H1 (cell line): Measurements from ENCODE around the gene PLEKHA3. TPM values are rescaled to one million over a fixed set of nuclear protein-coding genes. Genes with fewer than 3 reads are reported as not detected.
A peak's percentile ranks its signal among the peaks of the same experiment; 100 is the strongest.

Experiments
- CTCF ChIA-PET: fragments of 300-600 bp; sonication (Branson Sonifier 250); formaldehyde crosslinking; loops from one replicate; lab custom pipeline; 2021; ENCODE audit not compliant: partially characterized antibody; lab: Charles Lee
- POLR2A ChIA-PET: fragments of 300-600 bp; sonication (Branson Sonifier 250); formaldehyde crosslinking; loops from one replicate; lab custom pipeline; 2021; ENCODE audit warnings: inconsistent platforms; ENCODE audit not compliant: partially characterized antibody; lab: Charles Lee
- DNase-seq, 2 experiments: peaks; one replicate each; pipeline versions ENCODE4 v3.0.0 to v3.0.0-alpha.2; 2010 to 2022; ENCODE audit warnings: low spot score in 2 of 2, low read depth in 1 of 2, mixed read lengths in 1 of 2
- FAIRE-seq: peaks from 2 replicates; lab custom pipeline; 2011; peaks lifted over from hg19 to GRCh38; lab: Jason Lieb, UNC
- H2AFZ ChIP-seq: 2 replicates; pipeline ENCODE4 v1.8.1; 2012; ENCODE audit warnings: low read length, inconsistent platforms
- H2AK5ac ChIP-seq: 2 replicates; pipeline ENCODE4 v1.6.1; 2013; ENCODE audit warnings: low read depth, low read length
- H2BK120ac ChIP-seq: replicated peaks from 2 replicates; pipeline ENCODE3; 2013; ENCODE audit warnings: low read depth, low read length, inconsistent platforms
- H2BK12ac ChIP-seq: 2 replicates; pipeline ENCODE4 v1.6.1; 2013; ENCODE audit warnings: low read depth, low read length
- H2BK15ac ChIP-seq: 2 replicates; pipeline ENCODE4 v1.6.1; 2013; ENCODE audit warnings: low read length
- H2BK20ac ChIP-seq: 2 replicates; pipeline ENCODE4 v1.6.1; 2013; ENCODE audit warnings: low read length
- H2BK5ac ChIP-seq: 2 replicates; pipeline ENCODE4 v1.6.1; 2013; ENCODE audit warnings: low read depth, low read length
- H3K14ac ChIP-seq: 2 replicates; pipeline ENCODE4 v1.6.1; 2013; ENCODE audit warnings: inconsistent platforms; ENCODE audit not compliant: insufficient read length
- H3K18ac ChIP-seq: 2 replicates; pipeline ENCODE4 v1.6.1; 2013; ENCODE audit warnings: low read length; ENCODE audit errors: extremely low read depth
- H3K23ac ChIP-seq: 2 replicates; pipeline ENCODE4 v1.6.1; 2013; ENCODE audit warnings: inconsistent platforms; ENCODE audit not compliant: insufficient read length
- H3K23me2 ChIP-seq: 2 replicates; pipeline ENCODE4 v1.6.1; 2013; ENCODE audit warnings: low read depth, low read length
- H3K27ac ChIP-seq: 2 replicates; pipeline ENCODE4 v1.6.1; 2011; ENCODE audit warnings: low read depth, low read length, inconsistent platforms
- H3K27me3 ChIP-seq, 4 experiments: replicated peaks in 1 of 4; 1 replicate in 1 of 4; 2 replicates in 3 of 4; pipeline versions ENCODE4 v1.6.1 to v1.8.1; 2011 to 2013; ENCODE audit warnings: low read length in 3 of 4, mild to moderate bottlenecking in 3 of 4, inconsistent platforms in 2 of 4, mixed read lengths in 2 of 4, moderate library complexity in 1 of 4; ENCODE audit not compliant: control insufficient read depth in 3 of 4, insufficient read depth in 3 of 4; ENCODE audit errors: extremely low read depth in 1 of 4
- H3K36me3 ChIP-seq, 4 experiments: 2 replicates each; pipeline versions ENCODE4 v1.6.1 to v1.8.1; 2011 to 2013; ENCODE audit warnings: mild to moderate bottlenecking in 4 of 4, low read length in 3 of 4, moderate library complexity in 2 of 4, control low read depth in 1 of 4, inconsistent platforms in 1 of 4; ENCODE audit not compliant: insufficient read depth in 4 of 4, control insufficient read depth in 2 of 4
- H3K4ac ChIP-seq: replicated peaks from 2 replicates; pipeline ENCODE3; 2013; ENCODE audit warnings: low read length, low read depth, mixed read lengths, inconsistent platforms; ENCODE audit not compliant: insufficient read length
- H3K4me1 ChIP-seq, 4 experiments: replicated peaks in 1 of 4; 1 replicate in 1 of 4; 2 replicates in 3 of 4; pipeline versions ENCODE4 v1.6.1 to v1.8.1; 2011 to 2013; ENCODE audit warnings: low read length in 3 of 4, inconsistent platforms in 2 of 4, mixed read lengths in 1 of 4; ENCODE audit not compliant: insufficient read depth in 4 of 4, control insufficient read depth in 3 of 4
- H3K4me2 ChIP-seq, 2 experiments: 2 replicates each; pipeline versions ENCODE4 v1.6.1 to v1.8.1; 2011 to 2013; ENCODE audit warnings: low read depth in 2 of 2, low read length in 2 of 2, control low read depth in 1 of 2, inconsistent platforms in 1 of 2, mild to moderate bottlenecking in 1 of 2; ENCODE audit not compliant: insufficient read depth in 1 of 2
- H3K4me3 ChIP-seq, 4 experiments: fragments of 200-600, 300-600 bp in 1 of 4; sonication (generic), shearing (Covaris generic), sonication (Bioruptor Twin) in 1 of 4; 2 replicates each; pipeline versions ENCODE4 v1.5.1 to v1.8.1; 2011 to 2016; ENCODE audit warnings: low read length in 4 of 4, low read depth in 3 of 4, control low read depth in 2 of 4, inconsistent platforms in 2 of 4, mild to moderate bottlenecking in 2 of 4, mixed read lengths in 1 of 4, moderate library complexity in 1 of 4; ENCODE audit not compliant: insufficient read depth in 2 of 4; ENCODE audit errors: extremely low read depth in 1 of 4
- H3K56ac ChIP-seq: replicated peaks from 2 replicates; pipeline ENCODE3; 2013; ENCODE audit warnings: low read depth, mild to moderate bottlenecking, mixed read lengths, low read length, inconsistent platforms; ENCODE audit not compliant: insufficient read length
- H3K79me1 ChIP-seq: 2 replicates; pipeline ENCODE4 v1.6.1; 2013; ENCODE audit warnings: low read depth, low read length, control low read depth
- H3K79me2 ChIP-seq, 2 experiments: 2 replicates each; pipeline versions ENCODE4 v1.6.1 to v1.8.1; 2012 to 2013; ENCODE audit warnings: low read length in 2 of 2, mild to moderate bottlenecking in 2 of 2, inconsistent platforms in 1 of 2; ENCODE audit not compliant: insufficient read depth in 2 of 2, control insufficient read depth in 1 of 2
- H3K9ac ChIP-seq, 4 experiments: replicated peaks in 1 of 4; 1 replicate in 1 of 4; 2 replicates in 3 of 4; pipeline versions ENCODE4 v1.6.1 to v1.8.1; 2011 to 2013; ENCODE audit warnings: low read depth in 3 of 4, low read length in 3 of 4, control low read depth in 2 of 4, mild to moderate bottlenecking in 2 of 4, moderate library complexity in 2 of 4, inconsistent platforms in 1 of 4; ENCODE audit errors: extremely low read depth in 1 of 4
- H3K9me3 ChIP-seq, 2 experiments: 2 replicates each; pipeline versions ENCODE4 v1.6.1 to v1.8.1; 2012 to 2013; ENCODE audit warnings: mild to moderate bottlenecking in 2 of 2, moderate library complexity in 2 of 2, control low read depth in 1 of 2, inconsistent platforms in 1 of 2, low read depth in 1 of 2, low read length in 1 of 2, mixed read lengths in 1 of 2; ENCODE audit not compliant: insufficient read depth in 2 of 2
- H4K20me1 ChIP-seq, 2 experiments: replicated peaks in 1 of 2; 2 replicates each; pipeline versions ENCODE3 to v1.8.1; 2011 to 2013; ENCODE audit warnings: inconsistent platforms in 2 of 2, low read length in 2 of 2, mild to moderate bottlenecking in 1 of 2; ENCODE audit not compliant: insufficient read depth in 2 of 2, control insufficient read depth in 1 of 2
- H4K5ac ChIP-seq: 2 replicates; pipeline ENCODE4 v1.6.1; 2013; ENCODE audit warnings: low read length, low read depth, mixed read lengths, inconsistent platforms; ENCODE audit not compliant: insufficient read length
- H4K8ac ChIP-seq: 2 replicates; pipeline ENCODE4 v1.8.0; 2013; ENCODE audit warnings: mild to moderate bottlenecking, moderate library complexity, low read length, inconsistent platforms; ENCODE audit not compliant: insufficient read depth; ENCODE audit errors: extremely low read depth
- H4K91ac ChIP-seq: replicated peaks from 2 replicates; pipeline ENCODE3; 2013; ENCODE audit warnings: low read length, mixed read lengths, inconsistent platforms; ENCODE audit not compliant: insufficient read length
- CBX5 ChIP-seq: fragments of 300-800, 300-1000 bp; sonication (generic); IDR thresholded peaks from 2 replicates; pipeline ENCODE4 v1.7.1; 2016; ENCODE audit warnings: antibody characterized with exemption, low read length, low read depth
- RAD21 ChIP-seq, 2 experiments: IDR thresholded peaks in 1 of 2; conservative IDR thresholded peaks in 1 of 2; 2 replicates each; pipeline ENCODE4 v1.6.1; 2011; ENCODE audit warnings: low read depth in 2 of 2, low read length in 2 of 2, improper control_type of control experiment in 1 of 2, inconsistent platforms in 1 of 2, mild to moderate bottlenecking in 1 of 2, moderate library complexity in 1 of 2
- SP1 ChIP-seq: IDR thresholded peaks from 2 replicates; pipeline ENCODE4 v1.6.1; 2011; ENCODE audit warnings: low read depth, low read length
- TAF1 ChIP-seq: IDR thresholded peaks from 2 replicates; pipeline ENCODE4 v1.6.1; 2011; ENCODE audit warnings: mild to moderate bottlenecking, low read depth, low read length
- USF2 ChIP-seq: IDR thresholded peaks from 2 replicates; pipeline ENCODE4 v1.6.1; 2011; ENCODE audit warnings: low read length, improper control_type of control experiment
- WGBS, 2 experiments: shearing (Covaris generic) in 1 of 2; methylation state at CpG; one replicate each; pipeline versions ENCODE4 v1.1.6 to v1.1.7; 2013 to 2015; ENCODE audit warnings: low lambda C conversion rate in 2 of 2, mixed read lengths in 2 of 2, inconsistent platforms in 1 of 2, low coverage in 1 of 2, missing lambda C conversion rate in 1 of 2; ENCODE audit not compliant: insufficient replicate concordance in 2 of 2, insufficient coverage in 1 of 2, insufficient read length in 1 of 2; ENCODE audit errors: extremely low coverage in 1 of 2, missing lambda C conversion rate in 1 of 2; 5-methylcytosine and 5-hydroxymethylcytosine counted together
- polyA plus RNA-seq, 7 experiments: library from polyadenylated mRNA; depleted of rRNA in 3 of 7; stranded (reverse) in 5 of 7; unstranded in 2 of 7; fragments of >200 nt in 5 of 7; fragments of 200-250 nt in 2 of 7; gene quantifications; 1 replicate in 5 of 7; 2 replicates in 1 of 7; 4 replicates in 1 of 7; pipeline versions ENCODE4 v1.2.1 to v1.2.3, GENCODE V29; 2011 to 2013; ENCODE audit warnings: missing spikeins in 2 of 7, mixed read lengths in 2 of 7
- total RNA-seq: library from RNA; stranded (reverse); fragmentation: NEBNext Ultra II Directional; extraction: Animal tissue kit (Norgen Biotek cat#: 25700); gene quantifications from 2 replicates; pipeline ENCODE4 v1.2.1, GENCODE V29; 2021
- TF ChIP-seq, protein P1 (sequence below): IDR thresholded peaks from 2 replicates; pipeline ENCODE4 v1.6.1; 2012; ENCODE audit warnings: low read length, inconsistent platforms
- TF ChIP-seq, protein P2 (sequence below): IDR thresholded peaks from 2 replicates; pipeline ENCODE4 v1.6.1; 2012; ENCODE audit warnings: inconsistent platforms

Gene PLEKHA3
- total and polyA plus RNA-seq, 2 of the 8 experiments (the other 6 are each of a cell fraction or from before 2014, with no cell fraction given) = 1.9 to 20.1 TPM

GRCh38 chr2:178522950-178523595 lies 42.8 kb downstream of the PLEKHA3 start:
- H3K36me3 ChIP-seq = no peaks in the 10 kb centered on the region
- no peaks in the 10 kb centered on the region for H3K4me1 ChIP-seq
- peak overlapping the region; percentile 91 for H3K18ac ChIP-seq
- H3K4me3 ChIP-seq = peak overlapping the region; percentile 84 to 90 (median 86)
- H3K27me3 ChIP-seq = no peaks in the 10 kb centered on the region
- H3K56ac ChIP-seq = no peak overlapping the region
- H3K9ac ChIP-seq = peak overlapping the region; percentile 39 to 86 (median 78)
- CTCF ChIA-PET = interaction anchor here (0.7 to 2.6 kb wide), 17 partner anchors 8 to 178 kb away, joined by 3 to 14 read pairs (median 4); partner anchors contain the start of gene PLEKHA3
- peak; percentile 78 to 94 for DNase-seq
- peaks cover 6% of the 10 kb centered on the region for H3K79me1 ChIP-seq
- H4K5ac ChIP-seq = peak overlapping the region; percentile 49
- no peaks in the 10 kb centered on the region for H3K9me3 ChIP-seq
- H4K20me1 ChIP-seq = peaks cover 0 to 8% of the 10 kb centered on the region in 2 experiments
- H3K23me2 ChIP-seq = peaks cover 7% of the 10 kb centered on the region
- peaks cover 5 to 39% of the 10 kb centered on the region in 2 experiments; a peak in 3 of 4 replicates for H3K79me2 ChIP-seq
- no peak overlapping the region for H2BK12ac ChIP-seq
- H2BK15ac ChIP-seq = no peak overlapping the region
- 8% methylated on average over 25 of the region's 25 CpGs; no CpG with 5 or more reads in 1 of the 2 experiments for WGBS, 2 experiments
- peak overlapping the region; percentile 84 for H2BK5ac ChIP-seq
- H2BK20ac ChIP-seq = no peak overlapping the region
- peak; percentile 75 for FAIRE-seq
- no peak overlapping the region for H3K14ac ChIP-seq
- peak overlapping the region; percentile 91; the same call in 1 of the 2 replicates for H4K8ac ChIP-seq
- H2BK120ac ChIP-seq = no peak overlapping the region
- H2AFZ ChIP-seq = peak overlapping the region; percentile 93
- H2AK5ac ChIP-seq = 0 out of 2 replicates have a peak overlapping the region, but pooled peaks have one; percentile 32
- peak overlapping the region; percentile 87 to 88 for H3K4me2 ChIP-seq
- POLR2A ChIA-PET = interaction anchor here (0.9 to 1.1 kb wide), 6 partner anchors 10 to 411 kb away, joined by 3 to 4 read pairs (median 3); partner anchors contain the start of gene RBM45
- no peak overlapping the region for H4K91ac ChIP-seq
- H3K27ac ChIP-seq = peak overlapping the region; percentile 59; the same call in 1 of the 2 replicates
- no peak overlapping the region for H3K23ac ChIP-seq
- H3K4ac ChIP-seq = no peak overlapping the region
- TF ChIP-seq TAF1 = peak; percentile 87
- TF ChIP-seq, protein P1, sequence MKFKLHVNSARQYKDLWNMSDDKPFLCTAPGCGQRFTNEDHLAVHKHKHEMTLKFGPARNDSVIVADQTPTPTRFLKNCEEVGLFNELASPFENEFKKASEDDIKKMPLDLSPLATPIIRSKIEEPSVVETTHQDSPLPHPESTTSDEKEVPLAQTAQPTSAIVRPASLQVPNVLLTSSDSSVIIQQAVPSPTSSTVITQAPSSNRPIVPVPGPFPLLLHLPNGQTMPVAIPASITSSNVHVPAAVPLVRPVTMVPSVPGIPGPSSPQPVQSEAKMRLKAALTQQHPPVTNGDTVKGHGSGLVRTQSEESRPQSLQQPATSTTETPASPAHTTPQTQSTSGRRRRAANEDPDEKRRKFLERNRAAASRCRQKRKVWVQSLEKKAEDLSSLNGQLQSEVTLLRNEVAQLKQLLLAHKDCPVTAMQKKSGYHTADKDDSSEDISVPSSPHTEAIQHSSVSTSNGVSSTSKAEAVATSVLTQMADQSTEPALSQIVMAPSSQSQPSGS = peak; percentile 78; the same call in 1 of the 2 replicates
- TF ChIP-seq RAD21 (IDR thresholded peaks at IDR 0.05 in 1 of 2, conservative IDR thresholded peaks at IDR 0.05 in 1 of 2; ENCODE audit: low read depth in 2 of 2, low read length in 2 of 2) = peak; percentile 60 to 62
- no peak for TF ChIP-seq CBX5
- TF ChIP-seq USF2 = no peak
- TF ChIP-seq, protein P2, sequence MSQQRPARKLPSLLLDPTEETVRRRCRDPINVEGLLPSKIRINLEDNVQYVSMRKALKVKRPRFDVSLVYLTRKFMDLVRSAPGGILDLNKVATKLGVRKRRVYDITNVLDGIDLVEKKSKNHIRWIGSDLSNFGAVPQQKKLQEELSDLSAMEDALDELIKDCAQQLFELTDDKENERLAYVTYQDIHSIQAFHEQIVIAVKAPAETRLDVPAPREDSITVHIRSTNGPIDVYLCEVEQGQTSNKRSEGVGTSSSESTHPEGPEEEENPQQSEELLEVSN = peak; percentile 53; the same call in 1 of the 2 replicates
- TF ChIP-seq SP1 = 0 out of 2 replicates have a peak, but pooled peaks have one; percentile 32
